SW480 (cell line): ENCODE results near the gene TRIM9.
"Not testable (repeated sequence)": the region's sequence is repeated elsewhere in the genome, so short reads cannot be mapped to it uniquely, and the experiment has no call there.

ENCODE experiments used
- DNase-seq: peaks from one replicate; pipeline ENCODE4 v3.0.0-alpha.2; 2016; ENCODE audit warnings: low spot score

TRIM9 gene

GRCh38 chr14:50963919-50964318 lies 131.0 kb downstream of the TRIM9 start:
- DNase-seq = no peak

- no peak for DNase-seq
Observed at GRCh38 chr14:50961605-50962221, 133.2 kb downstream of the TRIM9 start.

GRCh38 chr14:50957296-50957695 lies 137.6 kb downstream of the TRIM9 start:
- DNase-seq = no peak

- DNase-seq = not testable (repeated sequence)
Observed at GRCh38 chr14:50956421-50956820, 138.5 kb downstream of the TRIM9 start.

- peak; percentile 90 for DNase-seq
Observed at GRCh38 chr14:50955373-50956043, 139.4 kb downstream of the TRIM9 start.

GRCh38 chr14:50954811-50955372 lies 140.0 kb downstream of the TRIM9 start:
- peak; percentile 38 for DNase-seq

- no peak for DNase-seq
Observed at GRCh38 chr14:50953502-50953901, 141.4 kb downstream of the TRIM9 start.

- DNase-seq = no peak
Observed at GRCh38 chr14:50951032-50951431, 143.9 kb downstream of the TRIM9 start.

- no peak for DNase-seq
Observed at GRCh38 chr14:50948205-50948604, 146.7 kb downstream of the TRIM9 start.

GRCh38 chr14:50947446-50947845 lies 147.5 kb downstream of the TRIM9 start:
- DNase-seq = peak; percentile 5

GRCh38 chr14:50946234-50946935 lies 148.5 kb downstream of the TRIM9 start:
- DNase-seq = no peak

- DNase-seq = peak; percentile 86
Observed at GRCh38 chr14:50944647-50945413, 150.1 kb downstream of the TRIM9 start.

- DNase-seq = peak; percentile 68
Observed at GRCh38 chr14:50943943-50944646, 150.8 kb downstream of the TRIM9 start, which contains the start of gene PYGL. Gene PYGL (minus strand): TSS chr14:50944483. CDS start chr14:50944403, 80 bp downstream.

GRCh38 chr14:50943261-50943942 lies 151.5 kb downstream of the TRIM9 start:
- DNase-seq = peak; percentile 50

- DNase-seq = not testable (repeated sequence)
Observed at GRCh38 chr14:50941638-50942037, 153.3 kb downstream of the TRIM9 start.

GRCh38 chr14:50941151-50941550 lies 153.8 kb downstream of the TRIM9 start:
- no peak for DNase-seq

- DNase-seq = no peak
Observed at GRCh38 chr14:50937800-50938199, 157.1 kb downstream of the TRIM9 start.

GRCh38 chr14:50937325-50937724 lies 157.6 kb downstream of the TRIM9 start:
- DNase-seq = no peak

- DNase-seq = no peak
Observed at GRCh38 chr14:50936882-50937281, 158.0 kb downstream of the TRIM9 start.

- DNase-seq = no peak
Observed at GRCh38 chr14:50936016-50936340, 158.9 kb downstream of the TRIM9 start.
